ENCODE results near the gene PUS1.

Gene PUS1

DNA sequence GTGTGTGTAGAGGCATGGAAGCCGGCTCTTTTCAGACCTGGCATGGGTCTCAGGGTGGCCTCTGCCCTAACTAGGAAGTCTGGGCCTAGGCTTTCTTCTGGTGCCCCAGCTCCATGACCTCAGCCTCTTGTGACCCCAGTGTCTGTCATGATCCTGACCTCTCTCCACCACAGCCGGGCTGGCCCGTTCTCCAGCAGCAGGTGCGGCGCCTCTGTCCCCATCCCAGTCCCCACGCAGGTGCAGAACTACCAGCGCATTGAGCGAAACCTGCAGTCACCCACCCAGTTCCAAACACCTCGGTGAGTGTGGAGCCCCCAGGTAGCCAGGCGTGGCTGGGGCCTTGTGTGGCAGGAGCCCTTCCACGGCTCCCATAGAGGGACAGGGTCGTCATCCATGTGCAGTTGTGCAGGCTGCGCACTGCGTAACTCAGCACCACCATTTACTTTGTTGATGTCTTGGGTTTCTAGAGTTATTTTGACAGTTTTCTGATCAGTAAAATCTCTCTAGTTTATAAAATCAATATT lies 14.8 kb upstream of the PUS1 start:
- TF ChIP-seq, protein P1, sequence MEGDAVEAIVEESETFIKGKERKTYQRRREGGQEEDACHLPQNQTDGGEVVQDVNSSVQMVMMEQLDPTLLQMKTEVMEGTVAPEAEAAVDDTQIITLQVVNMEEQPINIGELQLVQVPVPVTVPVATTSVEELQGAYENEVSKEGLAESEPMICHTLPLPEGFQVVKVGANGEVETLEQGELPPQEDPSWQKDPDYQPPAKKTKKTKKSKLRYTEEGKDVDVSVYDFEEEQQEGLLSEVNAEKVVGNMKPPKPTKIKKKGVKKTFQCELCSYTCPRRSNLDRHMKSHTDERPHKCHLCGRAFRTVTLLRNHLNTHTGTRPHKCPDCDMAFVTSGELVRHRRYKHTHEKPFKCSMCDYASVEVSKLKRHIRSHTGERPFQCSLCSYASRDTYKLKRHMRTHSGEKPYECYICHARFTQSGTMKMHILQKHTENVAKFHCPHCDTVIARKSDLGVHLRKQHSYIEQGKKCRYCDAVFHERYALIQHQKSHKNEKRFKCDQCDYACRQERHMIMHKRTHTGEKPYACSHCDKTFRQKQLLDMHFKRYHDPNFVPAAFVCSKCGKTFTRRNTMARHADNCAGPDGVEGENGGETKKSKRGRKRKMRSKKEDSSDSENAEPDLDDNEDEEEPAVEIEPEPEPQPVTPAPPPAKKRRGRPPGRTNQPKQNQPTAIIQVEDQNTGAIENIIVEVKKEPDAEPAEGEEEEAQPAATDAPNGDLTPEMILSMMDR (conservative IDR thresholded peaks at IDR 0.05) = no peak
- no peak overlapping the region for H3K27ac ChIP-seq

DNA sequence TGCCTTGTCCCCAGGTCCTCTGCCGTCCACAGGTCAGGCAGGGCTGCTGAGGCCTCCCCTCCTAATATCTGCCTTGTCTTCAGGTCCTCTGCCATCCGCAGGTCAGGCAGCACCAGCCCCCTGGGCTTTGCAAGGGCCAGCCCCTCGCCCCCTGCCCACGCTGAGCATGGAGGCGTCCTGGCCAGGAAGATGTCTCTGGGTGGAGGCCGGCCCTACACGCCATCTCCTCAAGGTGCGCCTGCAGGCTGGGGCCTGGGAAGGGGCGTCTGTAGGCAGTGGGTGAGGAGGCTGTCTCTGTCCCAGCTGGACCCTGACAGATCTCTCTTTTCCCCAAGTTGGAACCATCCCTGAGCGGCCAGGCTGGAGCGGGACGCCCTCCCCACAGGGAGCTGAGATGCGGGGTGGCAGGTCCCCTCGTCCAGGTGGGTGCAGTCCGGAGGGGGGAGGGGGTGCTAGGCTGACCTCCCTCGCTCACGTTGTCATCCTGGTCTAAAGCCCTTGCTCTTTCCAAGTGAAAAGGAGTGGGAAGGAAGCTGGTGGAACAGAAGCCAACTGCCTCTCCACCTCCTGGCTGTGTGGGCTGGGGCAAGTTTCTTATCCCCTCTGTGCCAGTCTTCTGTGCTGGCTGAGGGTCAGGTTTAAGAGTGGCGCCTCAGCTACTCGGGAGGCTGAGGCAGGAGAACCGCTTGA lies 13.9 kb upstream of the PUS1 start:
- TF ChIP-seq, protein P1 (conservative IDR thresholded peaks at IDR 0.05) = no peak
- H3K27ac ChIP-seq = no peak overlapping the region

DNA sequence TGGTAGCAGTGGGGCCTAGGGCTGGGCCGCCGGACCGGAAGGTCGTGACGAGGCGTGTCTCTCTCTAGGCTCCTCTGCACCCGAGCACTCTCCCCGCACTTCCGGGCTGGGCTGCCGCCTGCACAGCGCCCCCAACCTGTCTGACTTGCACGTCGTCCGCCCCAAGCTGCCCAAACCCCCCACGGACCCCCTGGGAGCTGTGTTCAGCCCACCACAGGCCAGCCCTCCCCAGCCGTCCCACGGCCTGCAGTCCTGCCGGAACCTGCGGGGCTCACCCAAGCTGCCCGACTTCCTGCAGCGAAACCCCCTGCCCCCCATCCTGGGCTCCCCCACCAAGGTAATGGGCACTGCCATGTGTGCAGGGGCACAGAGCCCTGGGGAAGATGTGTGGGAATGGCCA lies 13.3 kb upstream of the PUS1 start:
- H3K27ac ChIP-seq = no peak overlapping the region
- TF ChIP-seq, protein P1 (conservative IDR thresholded peaks at IDR 0.05) = no peak

DNA sequence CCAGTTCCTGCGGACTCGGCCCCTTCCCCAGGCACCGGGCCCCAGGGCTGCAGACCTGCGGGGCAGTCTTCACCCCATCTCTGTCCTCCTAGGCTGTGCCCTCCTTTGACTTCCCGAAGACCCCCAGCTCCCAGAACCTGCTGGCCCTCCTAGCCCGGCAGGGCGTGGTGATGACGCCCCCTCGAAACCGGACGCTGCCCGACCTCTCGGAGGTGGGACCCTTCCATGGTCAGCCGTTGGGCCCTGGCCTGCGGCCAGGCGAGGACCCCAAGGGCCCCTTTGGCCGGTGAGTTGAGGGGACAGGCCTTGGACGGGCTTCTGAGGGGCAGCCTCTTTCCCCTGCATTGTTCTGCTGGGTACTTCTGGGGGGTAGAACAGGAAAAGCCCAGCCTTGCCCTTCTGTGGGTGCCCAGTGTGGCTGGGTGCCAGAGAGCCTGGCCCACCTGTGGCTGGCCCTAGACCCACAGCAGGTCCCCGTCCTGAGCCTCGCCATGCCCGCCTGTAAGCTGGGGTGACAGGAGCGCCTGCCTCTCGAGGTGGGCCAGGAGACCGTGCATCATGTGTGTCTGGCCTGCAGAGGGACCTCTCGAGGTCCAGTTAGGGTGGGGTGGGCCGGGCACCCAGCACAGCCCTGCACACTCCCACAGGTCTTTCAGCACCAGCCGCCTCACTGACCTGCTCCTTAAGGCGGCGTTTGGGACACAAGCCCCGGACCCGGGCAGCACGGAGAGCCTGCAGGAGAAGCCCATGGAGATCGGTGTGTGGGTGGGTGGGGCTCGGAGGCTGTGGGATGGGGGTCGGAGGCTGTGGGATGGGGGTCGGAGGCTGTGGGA lies 12.6 kb upstream of the PUS1 start:
- TF ChIP-seq, protein P1 (conservative IDR thresholded peaks at IDR 0.05) = no peak
- H3K27ac ChIP-seq = no peak overlapping the region

DNA sequence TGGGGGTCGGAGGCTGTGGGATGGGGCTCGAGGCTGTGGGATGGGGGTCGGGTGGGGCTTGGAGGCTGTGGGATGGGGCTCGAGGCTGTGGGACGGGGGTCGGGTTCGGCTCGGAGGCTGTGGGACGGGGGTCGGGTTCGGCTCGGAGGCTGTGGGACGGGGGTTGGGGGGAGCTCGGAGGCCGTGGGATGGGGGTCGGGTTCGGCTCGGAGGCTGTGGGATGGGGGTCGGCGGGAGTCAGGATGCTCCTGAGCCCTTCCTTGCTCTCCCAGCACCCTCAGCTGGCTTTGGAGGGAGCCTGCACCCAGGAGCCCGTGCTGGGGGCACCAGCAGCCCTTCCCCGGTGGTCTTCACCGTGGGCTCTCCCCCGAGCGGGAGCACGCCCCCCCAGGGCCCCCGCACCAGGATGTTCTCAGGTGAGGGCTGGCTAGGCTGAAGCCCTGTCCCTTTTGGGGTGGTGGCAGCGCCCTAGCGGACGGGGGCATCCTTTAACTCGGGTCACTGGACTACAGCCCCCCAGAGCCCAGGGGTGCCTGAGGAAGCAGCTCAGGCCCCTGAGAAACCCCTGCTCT lies 11.9 kb upstream of the PUS1 start:
- H3K27ac ChIP-seq = no peak overlapping the region
- TF ChIP-seq, protein P1 (conservative IDR thresholded peaks at IDR 0.05) = no peak

DNA sequence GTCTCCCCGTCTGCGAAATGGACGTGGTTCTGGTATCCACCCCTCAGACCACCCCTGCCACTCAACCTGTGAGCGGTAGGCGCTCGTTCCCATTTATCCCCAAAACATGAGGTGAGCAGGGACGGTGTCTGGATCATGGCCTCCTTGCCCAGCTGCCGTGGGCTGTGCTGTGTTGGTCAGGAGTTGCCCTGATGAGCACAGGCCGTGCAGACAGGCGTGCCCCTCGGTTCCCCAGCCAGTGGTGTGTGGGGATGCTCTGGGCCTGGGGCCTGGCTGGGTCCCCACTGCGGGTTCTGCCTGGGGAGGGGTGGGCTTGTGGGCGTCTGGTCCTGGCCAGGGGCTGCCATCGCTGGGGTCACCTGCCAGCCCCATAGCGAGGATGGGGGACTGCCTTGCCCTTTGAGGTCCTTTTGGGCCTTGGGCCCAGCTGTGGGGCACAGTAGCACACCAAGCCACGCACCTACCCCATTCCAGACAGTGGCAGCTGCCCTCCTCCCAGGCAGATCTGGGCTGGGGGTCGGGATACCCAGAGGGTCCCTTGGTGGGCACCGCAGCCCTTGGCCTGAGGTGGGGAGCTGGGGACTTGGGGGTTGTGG lies 11.3 kb upstream of the PUS1 start:
- H3K27ac ChIP-seq = no peak overlapping the region
- TF ChIP-seq, protein P1 (conservative IDR thresholded peaks at IDR 0.05) = no peak
